OCI-LY7 (cell line): ENCODE data around the gene CFTR.

Experiments
- CTCF ChIP-seq: fragments of 200-600 bp; sonication (generic); conservative IDR thresholded peaks from 2 replicates; pipeline ENCODE4 v1.5.1; 2014; ENCODE audit warnings: mild to moderate bottlenecking, antibody characterized with exemption, low read length, moderate library complexity, mixed read lengths
- EZH2phosphoT487 ChIP-seq: fragments of 200-600 bp; sonication (generic); IDR thresholded peaks from 2 replicates; pipeline ENCODE4 v1.6.1; 2018; ENCODE audit warnings: low read depth, borderline replicate concordance, mild to moderate bottlenecking, mixed run types, antibody characterized with exemption, low read length, moderate library complexity, mixed read lengths

- TF ChIP-seq EZH2phosphoT487 (no peak), CTCF (no peak)
These were observed 995 bp upstream of the CFTR start for GRCh38 chr7:117478836-117479224.
